C4-2B (cell line): Measurements from ENCODE around the gene EI24.

Source experiments
- CTCF ChIP-seq: fragments of 450-650 bp; conservative IDR thresholded peaks from 2 replicates; pipeline ENCODE4 v1.5.1; 2017; ENCODE audit warnings: mild to moderate bottlenecking
- ZFX ChIP-seq: fragments of 450-650 bp; IDR thresholded peaks from 2 replicates; pipeline ENCODE4 v1.6.1; 2017

GRCh38 chr11:125578783-125579182, 9.5 kb downstream of the EI24 start:
- no peak for TF ChIP-seq CTCF
- TF ChIP-seq ZFX: no peak
